GM08714 (cell line): Measurements from ENCODE around the gene SLC35F4.
"Not testable (repeated sequence)": the region's sequence is repeated elsewhere in the genome, so short reads cannot be mapped to it uniquely, and the experiment has no call there.

Source experiments
- H3K4me3 ChIP-seq: fragments of 200-500 bp; sonication (Bioruptor generic); 2 replicates; pipeline ENCODE4 v1.5.1; 2014; ENCODE audit warnings: mild to moderate bottlenecking, low read length, inconsistent platforms
- ZNF274 ChIP-seq: IDR thresholded peaks from 2 replicates; pipeline ENCODE4 v1.6.1; 2012; ENCODE audit warnings: mild to moderate bottlenecking, low read depth, low read length

The SLC35F4 gene

GRCh38 chr14:57735276-57735675 lies 130.6 kb downstream of the SLC35F4 start:
- TF ChIP-seq ZNF274: no peak
- H3K4me3 ChIP-seq: no peak overlapping the region

- TF ChIP-seq ZNF274: no peak
Observed at GRCh38 chr14:57732463-57733285, 133.2 kb downstream of the SLC35F4 start.

GRCh38 chr14:57729208-57730187 lies 136.4 kb downstream of the SLC35F4 start:
- TF ChIP-seq ZNF274: no peak

More at GRCh38 chr14:57732463-57733285, 133.2 kb downstream of the SLC35F4 start:
- H3K4me3 ChIP-seq: no peak overlapping the region

GRCh38 chr14:57725399-57726077 lies 140.4 kb downstream of the SLC35F4 start:
- TF ChIP-seq ZNF274: no peak
- H3K4me3 ChIP-seq: no peak overlapping the region

More at GRCh38 chr14:57729208-57730187, 136.4 kb downstream of the SLC35F4 start:
- no peak overlapping the region for H3K4me3 ChIP-seq

GRCh38 chr14:57722141-57722540 lies 143.8 kb downstream of the SLC35F4 start:
- not testable (repeated sequence) for H3K4me3 ChIP-seq

- H3K4me3 ChIP-seq: no peak overlapping the region
- no peak for TF ChIP-seq ZNF274
Observed at GRCh38 chr14:57714487-57714931, 151.4 kb downstream of the SLC35F4 start.

GRCh38 chr14:57712698-57713097 lies 153.2 kb downstream of the SLC35F4 start:
- H3K4me3 ChIP-seq: no peak overlapping the region
- TF ChIP-seq ZNF274: no peak

GRCh38 chr14:57712102-57712501 lies 153.8 kb downstream of the SLC35F4 start:
- TF ChIP-seq ZNF274: no peak
- H3K4me3 ChIP-seq: no peak overlapping the region

GRCh38 chr14:57709909-57710308 lies 156.0 kb downstream of the SLC35F4 start:
- TF ChIP-seq ZNF274: no peak
- no peak overlapping the region for H3K4me3 ChIP-seq

GRCh38 chr14:57709086-57709485 lies 156.8 kb downstream of the SLC35F4 start:
- not testable (repeated sequence) for H3K4me3 ChIP-seq

- no peak overlapping the region for H3K4me3 ChIP-seq
- no peak for TF ChIP-seq ZNF274
Observed at GRCh38 chr14:57707219-57707618, 158.7 kb downstream of the SLC35F4 start.

GRCh38 chr14:57704763-57705162 lies 161.1 kb downstream of the SLC35F4 start:
- no peak for TF ChIP-seq ZNF274
- no peak overlapping the region for H3K4me3 ChIP-seq

- no peak for TF ChIP-seq ZNF274
- no peak overlapping the region for H3K4me3 ChIP-seq
Observed at GRCh38 chr14:57699947-57700346, 165.9 kb downstream of the SLC35F4 start.

GRCh38 chr14:57692671-57693070 lies 173.2 kb downstream of the SLC35F4 start:
- H3K4me3 ChIP-seq: no peak overlapping the region
- no peak for TF ChIP-seq ZNF274

GRCh38 chr14:57687416-57687815 lies 178.5 kb downstream of the SLC35F4 start:
- TF ChIP-seq ZNF274: no peak
- H3K4me3 ChIP-seq: no peak overlapping the region
